GM19099 (cell line): ENCODE measurements around the gene DNAJC1.

ENCODE experiments used
- POLR2A ChIP-seq: IDR thresholded peaks from 3 replicates; pipeline ENCODE4 v1.6.1; 2011; ENCODE audit warnings: low read depth; ENCODE audit not compliant: insufficient read length; ENCODE audit errors: extremely low read depth

The DNAJC1 gene

GRCh38 chr10:22016046-22016705, 12.6 kb upstream of the DNAJC1 start:
- TF ChIP-seq POLR2A, result no peak

DNA sequence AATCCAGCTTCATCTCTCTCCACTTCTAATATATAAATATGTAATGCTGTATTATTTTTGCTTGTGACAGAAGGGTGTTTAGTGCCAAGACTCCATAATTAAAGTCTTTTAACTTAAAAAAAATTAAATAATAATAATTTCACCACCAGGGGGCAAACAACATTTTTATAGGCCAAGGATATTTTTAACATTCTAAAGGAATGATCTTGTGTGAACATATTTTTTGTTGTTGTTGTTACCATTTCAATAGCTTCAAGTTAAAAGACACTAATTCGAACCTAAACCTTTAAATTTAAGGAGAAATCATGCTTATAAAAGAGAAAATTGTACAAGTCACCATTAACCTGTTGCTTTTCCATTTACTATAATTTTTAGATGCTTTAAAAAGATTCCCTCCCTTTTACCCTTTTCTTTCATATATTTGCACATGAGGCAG, 7.5 kb upstream of the DNAJC1 start:
- no peak for TF ChIP-seq POLR2A

DNA sequence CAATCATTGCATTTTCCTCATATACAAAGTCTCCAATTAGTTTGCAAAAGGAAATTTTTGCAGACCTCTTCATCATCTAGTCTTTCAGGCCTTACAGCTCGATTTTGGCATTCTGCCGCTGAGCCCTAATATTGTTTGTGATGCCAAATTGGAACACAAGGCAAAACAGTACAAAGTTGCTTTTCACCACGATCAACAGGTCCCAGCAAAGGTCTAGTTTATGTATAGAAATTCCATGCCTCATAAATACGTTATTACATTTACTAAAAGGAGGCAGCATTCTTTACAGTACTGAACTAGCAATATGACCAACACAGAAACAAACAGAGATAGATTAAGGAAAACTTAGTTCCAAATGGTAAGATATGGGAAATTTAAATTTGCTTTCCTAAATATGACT, 7.0 kb upstream of the DNAJC1 start:
- no peak for TF ChIP-seq POLR2A

GRCh38 chr10:22006379-22006884, 2.9 kb upstream of the DNAJC1 start:
- TF ChIP-seq POLR2A, result no peak

- TF ChIP-seq POLR2A, result no peak
Observed at GRCh38 chr10:22005763-22006162, 2.2 kb upstream of the DNAJC1 start.

DNA sequence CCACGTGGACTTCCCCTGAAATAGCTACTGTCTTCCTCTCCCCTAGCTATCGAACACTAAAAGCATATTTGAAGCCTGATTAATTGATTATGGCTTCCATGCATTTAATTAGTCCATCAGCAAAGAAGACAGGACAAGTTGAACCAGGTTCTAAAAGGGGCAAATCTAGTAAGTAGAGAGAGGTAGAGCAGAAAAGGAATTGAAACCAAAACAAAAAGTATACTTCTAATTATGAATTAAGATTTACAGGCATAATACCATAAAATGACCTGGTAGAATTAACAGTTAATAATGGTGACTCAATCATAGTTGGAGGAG, 393 bp upstream of the DNAJC1 start:
- TF ChIP-seq POLR2A, result no peak

- no peak for TF ChIP-seq POLR2A
Observed at GRCh38 chr10:22002591-22003176, 846 bp downstream of the DNAJC1 start.

GRCh38 chr10:21995557-21995956, 8.0 kb downstream of the DNAJC1 start:
- TF ChIP-seq POLR2A, result no peak

DNA sequence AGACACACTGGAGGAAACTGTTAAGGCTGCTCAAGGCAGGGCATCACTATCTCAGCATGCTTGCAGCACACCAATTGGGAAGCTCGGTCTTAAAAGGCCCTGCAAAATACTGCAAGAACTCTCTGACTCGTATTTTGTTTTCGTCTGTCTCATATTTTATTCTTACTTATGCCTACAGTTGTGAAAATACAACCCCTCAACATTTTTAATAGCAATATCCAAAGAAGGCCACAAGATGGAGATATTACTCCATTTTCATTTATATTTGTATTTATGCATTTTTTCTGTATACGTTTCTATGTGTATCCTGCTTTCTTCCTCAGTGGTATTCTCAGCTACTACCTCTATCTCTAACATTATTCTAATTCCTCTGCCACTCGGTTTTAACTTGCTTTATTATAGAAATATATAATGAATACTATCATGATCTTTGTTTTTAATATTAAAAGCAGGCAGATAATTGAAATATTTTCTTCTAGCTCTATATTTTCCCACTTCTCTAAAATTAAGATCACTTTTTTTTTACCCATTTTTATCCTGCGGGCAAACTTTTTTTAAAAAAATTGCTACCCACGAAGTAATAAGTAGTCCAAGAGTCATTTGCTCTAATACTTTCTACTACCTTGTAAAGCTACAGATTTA, 10.0 kb downstream of the DNAJC1 start:
- TF ChIP-seq POLR2A, result no peak

DNA sequence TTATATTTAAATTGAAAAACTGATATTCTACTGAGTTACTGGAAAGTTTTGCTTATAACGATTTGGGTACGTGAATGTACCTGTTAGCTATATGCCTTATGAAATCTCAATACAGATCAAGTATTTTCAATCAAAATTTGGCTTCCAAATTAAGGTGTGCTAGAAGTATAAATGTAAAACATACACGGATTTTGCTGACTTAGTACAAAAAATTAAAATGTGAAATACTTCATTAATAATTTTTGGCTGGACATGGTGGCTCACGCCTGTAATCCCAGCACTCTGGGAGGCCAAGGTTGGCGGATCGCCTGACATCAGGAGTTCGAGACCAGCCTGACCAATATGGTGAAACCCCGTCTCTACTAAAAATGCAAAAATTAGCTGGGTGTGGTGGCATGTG, 11.7 kb downstream of the DNAJC1 start:
- no peak for TF ChIP-seq POLR2A

GRCh38 chr10:21990449-21990848, 13.1 kb downstream of the DNAJC1 start:
- TF ChIP-seq POLR2A, result no peak

DNA sequence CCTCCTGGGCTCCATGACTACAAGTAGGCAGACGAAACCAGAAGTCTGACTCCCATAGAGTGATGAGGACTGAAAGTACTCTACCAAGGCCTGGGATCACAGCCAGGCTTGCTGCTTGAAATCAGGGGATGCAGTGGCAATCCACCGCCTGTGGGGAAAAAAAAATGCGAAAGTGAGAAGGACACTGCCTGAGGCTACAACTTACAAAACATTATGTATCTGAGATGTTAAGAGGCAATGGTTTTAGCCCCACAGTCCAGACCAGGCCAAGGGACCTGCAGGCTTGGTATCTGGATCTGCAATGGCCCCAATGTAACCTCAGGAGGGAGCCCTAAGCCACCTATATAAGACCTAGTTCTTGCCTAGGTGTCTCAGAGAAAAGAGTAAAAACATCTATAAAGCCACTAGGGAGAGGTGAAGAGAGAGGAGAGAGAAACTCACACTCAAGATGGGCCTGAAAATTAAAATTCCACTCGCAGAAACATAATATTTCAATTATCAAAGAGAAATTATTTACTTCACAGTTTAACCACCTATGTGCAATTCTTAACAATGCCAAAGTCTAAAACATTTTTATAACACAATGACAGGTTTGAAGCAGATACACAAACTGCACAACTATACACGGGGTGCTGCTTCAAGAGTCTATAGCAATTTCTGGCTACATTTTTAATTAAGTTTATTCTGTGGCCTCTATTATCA, 13.9 kb downstream of the DNAJC1 start:
- TF ChIP-seq POLR2A, result no peak

- TF ChIP-seq POLR2A, result no peak
Observed at GRCh38 chr10:21985541-21985940, 18.0 kb downstream of the DNAJC1 start.

DNA sequence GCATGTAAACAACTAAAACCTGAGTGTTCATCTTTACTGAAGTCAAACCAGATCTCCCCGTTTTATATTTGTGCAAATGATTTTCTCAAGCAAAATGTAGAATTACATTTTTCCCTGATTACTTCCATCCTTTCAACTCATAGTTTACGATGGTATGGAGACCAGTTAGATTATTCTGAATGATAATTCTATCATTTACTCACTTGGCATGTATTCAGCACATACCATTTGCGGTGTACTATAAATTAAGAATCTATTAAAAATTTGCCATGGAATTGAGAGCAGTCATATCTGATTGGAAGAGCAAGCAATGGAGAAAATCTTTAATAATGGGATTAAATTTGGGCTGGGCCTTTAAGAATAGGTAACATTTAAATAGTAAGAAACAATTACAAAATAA, 22.4 kb downstream of the DNAJC1 start:
- no peak for TF ChIP-seq POLR2A

- TF ChIP-seq POLR2A, result no peak
Observed at GRCh38 chr10:21980691-21981090, 22.8 kb downstream of the DNAJC1 start.
